K562 (cell line): ENCODE data around the gene HIVEP3.

Source experiments
- CTCF ChIP-seq, 3 experiments: IDR thresholded peaks in 2 of 3; conservative IDR thresholded peaks in 1 of 3; 2 replicates each; pipeline ENCODE4 v1.5.1; 2011 to 2012; ENCODE audit warnings: low read length in 3 of 3, mild to moderate bottlenecking in 3 of 3, control low read depth in 2 of 3, improper control_type of control experiment in 1 of 3, inconsistent platforms in 1 of 3, low read depth in 1 of 3, mixed read lengths in 1 of 3, moderate library complexity in 1 of 3; ENCODE audit not compliant: insufficient read depth in 2 of 3
- FIP1L1 ChIP-seq: fragments of 200-400 bp; formaldehyde crosslinking; IDR thresholded peaks from 2 replicates; pipeline ENCODE4 v1.6.1; 2018; ENCODE audit warnings: mild to moderate bottlenecking, low read depth, low read length; ENCODE audit not compliant: poor library complexity, severe bottlenecking
- HNRNPH1 ChIP-seq: fragments of 200-400 bp; formaldehyde crosslinking; optimal IDR thresholded peaks from 2 replicates; pipeline ENCODE3; 2017; ENCODE audit warnings: low read depth, mild to moderate bottlenecking, low read length, moderate library complexity
- MAZ ChIP-seq, 2 experiments: fragments of 450-650 bp in 1 of 2; sonication (generic) in 1 of 2; formaldehyde crosslinking; IDR thresholded peaks in 1 of 2; conservative IDR thresholded peaks in 1 of 2; 2 replicates each; pipeline versions ENCODE4 v1.4.0 to v1.5.0; 2020; ENCODE audit warnings: mild to moderate bottlenecking in 1 of 2, missing genetic modification reagents in 1 of 2
- SMAD1 ChIP-seq: fragments of 150-350 bp; IDR thresholded peaks from 2 replicates; pipeline ENCODE4 v1.6.1; 2014; ENCODE audit warnings: low read length, low read depth; ENCODE audit not compliant: partially characterized antibody
- ZNF133 ChIP-seq: fragments of 250-450 bp; sonication (Bioruptor Pico); IDR thresholded peaks from 2 replicates; pipeline ENCODE4 v1.4.0; 2020; ENCODE audit warnings: mild to moderate bottlenecking
- ZNF766 ChIP-seq: fragments of 200-800 bp; sonication (Bioruptor generic); conservative IDR thresholded peaks from 2 replicates; pipeline ENCODE4 v1.6.1; 2016; ENCODE audit warnings: missing genetic modification characterization, missing compliant biosample characterization

- no peak for TF ChIP-seq HNRNPH1
- no peak for TF ChIP-seq MAZ (CRISPR knock-in tag; conservative IDR thresholded peaks at IDR 0.05 in 1 of 2, IDR thresholded peaks at IDR 0.05 in 1 of 2)
- TF ChIP-seq ZNF766 (CRISPR knock-in tag), result no peak
- TF ChIP-seq FIP1L1, result no peak
- TF ChIP-seq SMAD1, result no peak
- no peak for TF ChIP-seq CTCF (IDR thresholded peaks at IDR 0.05 in 2 of 3, conservative IDR thresholded peaks at IDR 0.05 in 1 of 3; ENCODE audit: insufficient read depth in 2 of 3, low read depth in 1 of 3, low read length in 3 of 3)
- TF ChIP-seq ZNF133 (CRISPR knock-in tag), result no peak
These were observed 207.1 kb downstream of the HIVEP3 start for GRCh38 chr1:41711581-41711980.
